ENCODE data around the gene RPP25L. TPM values are rescaled to one million over a fixed set of nuclear protein-coding genes. Genes with fewer than 3 reads are reported as not detected.

RPP25L gene
- total and polyA plus RNA-seq, 9 of the 15 experiments (the other 6 are each of a cell fraction or from before 2014, with no cell fraction given), result 16.3 to 43.7 (median 29.0) TPM

GRCh38 chr9:34564617-34565016 is 47.3 kb downstream of the RPP25L start (continued):
- TF ChIP-seq, protein P1, sequence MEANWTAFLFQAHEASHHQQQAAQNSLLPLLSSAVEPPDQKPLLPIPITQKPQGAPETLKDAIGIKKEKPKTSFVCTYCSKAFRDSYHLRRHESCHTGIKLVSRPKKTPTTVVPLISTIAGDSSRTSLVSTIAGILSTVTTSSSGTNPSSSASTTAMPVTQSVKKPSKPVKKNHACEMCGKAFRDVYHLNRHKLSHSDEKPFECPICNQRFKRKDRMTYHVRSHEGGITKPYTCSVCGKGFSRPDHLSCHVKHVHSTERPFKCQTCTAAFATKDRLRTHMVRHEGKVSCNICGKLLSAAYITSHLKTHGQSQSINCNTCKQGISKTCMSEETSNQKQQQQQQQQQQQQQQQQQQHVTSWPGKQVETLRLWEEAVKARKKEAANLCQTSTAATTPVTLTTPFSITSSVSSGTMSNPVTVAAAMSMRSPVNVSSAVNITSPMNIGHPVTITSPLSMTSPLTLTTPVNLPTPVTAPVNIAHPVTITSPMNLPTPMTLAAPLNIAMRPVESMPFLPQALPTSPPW (CRISPR knock-in tag; IDR thresholded peaks at IDR 0.05), result no peak
- no peak for TF ChIP-seq MXD1 (CRISPR knock-in tag; IDR thresholded peaks at IDR 0.05; ENCODE audit: borderline replicate concordance, poor library complexity, severe bottlenecking)
- TF ChIP-seq, protein P2, sequence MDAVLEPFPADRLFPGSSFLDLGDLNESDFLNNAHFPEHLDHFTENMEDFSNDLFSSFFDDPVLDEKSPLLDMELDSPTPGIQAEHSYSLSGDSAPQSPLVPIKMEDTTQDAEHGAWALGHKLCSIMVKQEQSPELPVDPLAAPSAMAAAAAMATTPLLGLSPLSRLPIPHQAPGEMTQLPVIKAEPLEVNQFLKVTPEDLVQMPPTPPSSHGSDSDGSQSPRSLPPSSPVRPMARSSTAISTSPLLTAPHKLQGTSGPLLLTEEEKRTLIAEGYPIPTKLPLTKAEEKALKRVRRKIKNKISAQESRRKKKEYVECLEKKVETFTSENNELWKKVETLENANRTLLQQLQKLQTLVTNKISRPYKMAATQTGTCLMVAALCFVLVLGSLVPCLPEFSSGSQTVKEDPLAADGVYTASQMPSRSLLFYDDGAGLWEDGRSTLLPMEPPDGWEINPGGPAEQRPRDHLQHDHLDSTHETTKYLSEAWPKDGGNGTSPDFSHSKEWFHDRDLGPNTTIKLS (IDR thresholded peaks at IDR 0.05; ENCODE audit: borderline replicate concordance, low read depth), result no peak
- no peak for TF ChIP-seq NR2C2 (CRISPR knock-in tag; IDR thresholded peaks at IDR 0.05)
- TF ChIP-seq NR2C2 (tag; IDR thresholded peaks at IDR 0.05), result no peak
- TF ChIP-seq, protein P3, sequence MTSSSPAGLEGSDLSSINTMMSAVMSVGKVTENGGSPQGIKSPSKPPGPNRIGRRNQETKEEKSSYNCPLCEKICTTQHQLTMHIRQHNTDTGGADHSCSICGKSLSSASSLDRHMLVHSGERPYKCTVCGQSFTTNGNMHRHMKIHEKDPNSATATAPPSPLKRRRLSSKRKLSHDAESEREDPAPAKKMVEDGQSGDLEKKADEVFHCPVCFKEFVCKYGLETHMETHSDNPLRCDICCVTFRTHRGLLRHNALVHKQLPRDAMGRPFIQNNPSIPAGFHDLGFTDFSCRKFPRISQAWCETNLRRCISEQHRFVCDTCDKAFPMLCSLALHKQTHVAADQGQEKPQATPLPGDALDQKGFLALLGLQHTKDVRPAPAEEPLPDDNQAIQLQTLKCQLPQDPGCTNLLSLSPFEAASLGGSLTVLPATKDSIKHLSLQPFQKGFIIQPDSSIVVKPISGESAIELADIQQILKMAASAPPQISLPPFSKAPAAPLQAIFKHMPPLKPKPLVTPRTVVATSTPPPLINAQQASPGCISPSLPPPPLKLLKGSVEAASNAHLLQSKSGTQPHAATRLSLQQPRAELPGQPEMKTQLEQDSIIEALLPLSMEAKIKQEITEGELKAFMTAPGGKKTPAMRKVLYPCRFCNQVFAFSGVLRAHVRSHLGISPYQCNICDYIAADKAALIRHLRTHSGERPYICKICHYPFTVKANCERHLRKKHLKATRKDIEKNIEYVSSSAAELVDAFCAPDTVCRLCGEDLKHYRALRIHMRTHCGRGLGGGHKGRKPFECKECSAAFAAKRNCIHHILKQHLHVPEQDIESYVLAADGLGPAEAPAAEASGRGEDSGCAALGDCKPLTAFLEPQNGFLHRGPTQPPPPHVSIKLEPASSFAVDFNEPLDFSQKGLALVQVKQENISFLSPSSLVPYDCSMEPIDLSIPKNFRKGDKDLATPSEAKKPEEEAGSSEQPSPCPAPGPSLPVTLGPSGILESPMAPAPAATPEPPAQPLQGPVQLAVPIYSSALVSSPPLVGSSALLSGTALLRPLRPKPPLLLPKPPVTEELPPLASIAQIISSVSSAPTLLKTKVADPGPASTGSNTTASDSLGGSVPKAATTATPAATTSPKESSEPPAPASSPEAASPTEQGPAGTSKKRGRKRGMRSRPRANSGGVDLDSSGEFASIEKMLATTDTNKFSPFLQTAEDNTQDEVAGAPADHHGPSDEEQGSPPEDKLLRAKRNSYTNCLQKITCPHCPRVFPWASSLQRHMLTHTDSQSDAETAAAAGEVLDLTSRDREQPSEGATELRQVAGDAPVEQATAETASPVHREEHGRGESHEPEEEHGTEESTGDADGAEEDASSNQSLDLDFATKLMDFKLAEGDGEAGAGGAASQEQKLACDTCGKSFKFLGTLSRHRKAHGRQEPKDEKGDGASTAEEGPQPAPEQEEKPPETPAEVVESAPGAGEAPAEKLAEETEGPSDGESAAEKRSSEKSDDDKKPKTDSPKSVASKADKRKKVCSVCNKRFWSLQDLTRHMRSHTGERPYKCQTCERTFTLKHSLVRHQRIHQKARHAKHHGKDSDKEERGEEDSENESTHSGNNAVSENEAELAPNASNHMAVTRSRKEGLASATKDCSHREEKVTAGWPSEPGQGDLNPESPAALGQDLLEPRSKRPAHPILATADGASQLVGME (CRISPR knock-in tag; IDR thresholded peaks at IDR 0.05), result no peak
- no peak for TF ChIP-seq ZNF280A (IDR thresholded peaks at IDR 0.05; ENCODE audit: low read depth, partially characterized antibody)
- no peak for TF ChIP-seq TCF15 (CRISPR knock-in tag; IDR thresholded peaks at IDR 0.05)
- TF ChIP-seq, protein P4, sequence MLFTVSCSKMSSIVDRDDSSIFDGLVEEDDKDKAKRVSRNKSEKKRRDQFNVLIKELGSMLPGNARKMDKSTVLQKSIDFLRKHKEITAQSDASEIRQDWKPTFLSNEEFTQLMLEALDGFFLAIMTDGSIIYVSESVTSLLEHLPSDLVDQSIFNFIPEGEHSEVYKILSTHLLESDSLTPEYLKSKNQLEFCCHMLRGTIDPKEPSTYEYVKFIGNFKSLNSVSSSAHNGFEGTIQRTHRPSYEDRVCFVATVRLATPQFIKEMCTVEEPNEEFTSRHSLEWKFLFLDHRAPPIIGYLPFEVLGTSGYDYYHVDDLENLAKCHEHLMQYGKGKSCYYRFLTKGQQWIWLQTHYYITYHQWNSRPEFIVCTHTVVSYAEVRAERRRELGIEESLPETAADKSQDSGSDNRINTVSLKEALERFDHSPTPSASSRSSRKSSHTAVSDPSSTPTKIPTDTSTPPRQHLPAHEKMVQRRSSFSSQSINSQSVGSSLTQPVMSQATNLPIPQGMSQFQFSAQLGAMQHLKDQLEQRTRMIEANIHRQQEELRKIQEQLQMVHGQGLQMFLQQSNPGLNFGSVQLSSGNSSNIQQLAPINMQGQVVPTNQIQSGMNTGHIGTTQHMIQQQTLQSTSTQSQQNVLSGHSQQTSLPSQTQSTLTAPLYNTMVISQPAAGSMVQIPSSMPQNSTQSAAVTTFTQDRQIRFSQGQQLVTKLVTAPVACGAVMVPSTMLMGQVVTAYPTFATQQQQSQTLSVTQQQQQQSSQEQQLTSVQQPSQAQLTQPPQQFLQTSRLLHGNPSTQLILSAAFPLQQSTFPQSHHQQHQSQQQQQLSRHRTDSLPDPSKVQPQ (CRISPR knock-in tag; IDR thresholded peaks at IDR 0.05; ENCODE audit: borderline replicate concordance), result no peak

All from K562 (cell line).